ENCODE measurements around the gene PLP1.
"Not testable (repeated sequence)": the region's sequence is repeated elsewhere in the genome, so short reads cannot be mapped to it uniquely, and the experiment has no call there.

Gene PLP1

DNA sequence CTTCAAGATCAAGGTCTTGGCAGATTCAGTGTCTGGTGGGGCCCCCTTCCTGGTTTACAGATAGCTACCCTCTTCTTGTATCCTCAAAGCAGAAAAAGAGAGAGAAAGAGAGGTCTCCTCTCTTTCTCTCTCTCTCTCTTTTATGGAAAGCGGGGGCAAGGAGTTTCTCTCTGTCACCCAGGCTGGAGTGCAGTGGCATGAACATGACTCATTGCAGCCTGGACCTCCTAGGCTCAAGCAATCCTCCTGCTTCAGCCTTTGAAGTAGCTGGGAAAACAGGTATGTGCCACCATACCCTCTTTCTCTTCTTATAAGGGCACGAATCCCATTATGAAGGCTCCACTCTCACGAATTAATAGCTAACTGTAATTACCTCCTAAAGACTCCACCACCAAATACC is 35.2 kb downstream of the PLP1 start:
- no peak overlapping the region for H3K9ac ChIP-seq (ENCODE audit: low read length)
- no peaks in the 10 kb centered on the region for H3K36me3 ChIP-seq (ENCODE audit: control insufficient read depth, insufficient read depth, low read length)
- H3K9me3 ChIP-seq (ENCODE audit: control insufficient read depth, low read length) = no peaks in the 10 kb centered on the region
- H3K4me1 ChIP-seq (ENCODE audit: control insufficient read depth, insufficient read depth, low read length) = no peaks in the 10 kb centered on the region
- no peak overlapping the region for H3K4me3 ChIP-seq (ENCODE audit: low read length)
- no peaks in the 10 kb centered on the region for H3K27me3 ChIP-seq (ENCODE audit: control insufficient read depth, insufficient read depth, low read length)

DNA sequence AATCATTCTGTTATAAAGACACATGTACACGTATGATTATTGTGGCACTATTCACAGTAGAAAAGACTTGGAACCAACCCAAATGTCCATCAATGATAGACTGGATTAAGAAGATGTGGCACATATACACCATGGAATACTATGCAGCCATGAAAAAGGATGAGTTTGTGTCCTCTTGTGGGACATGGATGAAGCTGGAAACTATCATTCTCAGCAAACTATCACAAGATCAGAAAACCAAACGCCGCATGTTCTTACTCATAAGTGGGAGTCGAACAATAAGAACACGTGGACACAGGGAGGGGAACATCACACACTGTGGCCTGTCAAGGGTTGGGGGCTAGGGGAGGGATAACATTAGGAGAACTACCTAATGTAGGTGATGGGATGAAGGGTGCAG is 40.5 kb downstream of the PLP1 start:
- H3K9me3 ChIP-seq (ENCODE audit: control insufficient read depth, low read length); H3K9ac ChIP-seq (ENCODE audit: low read length); H3K4me1 ChIP-seq (ENCODE audit: control insufficient read depth, insufficient read depth, low read length); H3K4me3 ChIP-seq (ENCODE audit: low read length); H3K36me3 ChIP-seq (ENCODE audit: control insufficient read depth, insufficient read depth, low read length); H3K27me3 ChIP-seq (ENCODE audit: control insufficient read depth, insufficient read depth, low read length): not testable (repeated sequence)

DNA sequence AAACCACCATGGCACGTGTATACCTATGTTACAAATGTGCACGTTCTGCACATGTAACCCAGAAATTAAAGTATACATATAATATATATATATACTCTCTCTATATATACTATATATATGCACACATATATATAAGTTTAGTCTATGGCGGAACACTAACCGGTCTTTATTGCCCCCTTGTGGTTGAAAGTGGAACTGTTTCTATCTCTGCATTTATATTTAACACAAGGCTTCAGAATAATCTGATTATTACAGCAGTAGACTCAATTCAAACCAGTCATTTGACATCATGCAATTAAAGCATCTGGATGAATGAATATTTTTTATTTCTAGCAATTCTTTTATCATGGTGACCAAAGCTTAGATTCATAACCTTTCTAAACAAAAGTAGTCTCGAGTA is 40.9 kb downstream of the PLP1 start:
- Histone ChIP-seq H3K9me3 (ENCODE audit: control insufficient read depth, low read length) (no peaks in the 10 kb centered on the region), H3K9ac (ENCODE audit: low read length) (no peak overlapping the region), H3K4me1 (ENCODE audit: control insufficient read depth, insufficient read depth, low read length) (no peaks in the 10 kb centered on the region), H3K36me3 (ENCODE audit: control insufficient read depth, insufficient read depth, low read length) (no peaks in the 10 kb centered on the region), H3K4me3 (ENCODE audit: low read length) (no peak overlapping the region), H3K27me3 (ENCODE audit: control insufficient read depth, insufficient read depth, low read length) (no peaks in the 10 kb centered on the region)

DNA sequence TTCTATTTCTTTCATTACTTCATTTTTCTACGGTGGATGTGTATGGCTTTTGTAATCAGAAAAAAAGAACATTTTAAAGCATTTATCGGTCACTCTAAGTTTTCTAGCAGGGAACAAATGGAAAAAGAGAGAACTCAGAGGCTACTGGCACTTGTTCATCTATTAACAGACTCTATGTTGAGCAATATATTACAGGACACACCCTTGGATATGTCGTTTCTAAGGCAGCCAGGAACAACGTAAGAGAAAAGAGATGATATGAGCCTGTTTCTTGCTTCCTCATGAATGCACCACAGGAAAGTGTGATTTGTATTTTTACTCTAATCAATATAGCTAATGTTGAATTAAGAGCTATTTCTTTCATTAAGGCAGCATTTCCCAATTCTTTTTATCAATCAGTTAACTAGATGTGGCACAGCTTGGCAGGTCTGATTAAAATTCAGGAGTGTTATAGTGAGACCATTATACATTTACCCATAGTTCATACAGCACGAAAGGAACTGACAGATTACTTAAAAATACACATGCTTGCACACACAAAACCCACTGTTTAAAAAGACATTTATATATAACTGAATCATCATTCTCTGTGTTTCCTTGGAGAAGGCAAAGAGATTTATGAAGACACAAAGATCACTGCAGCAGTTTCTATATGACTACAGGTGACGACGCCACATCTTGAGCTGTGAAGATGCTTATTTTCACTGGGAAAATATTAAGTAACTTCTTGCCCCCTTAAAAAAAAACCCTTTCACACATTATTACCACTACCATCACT is 42.4 kb downstream of the PLP1 start:
- Histone ChIP-seq H3K9ac (ENCODE audit: low read length) (no peak overlapping the region), H3K27me3 (ENCODE audit: control insufficient read depth, insufficient read depth, low read length) (no peaks in the 10 kb centered on the region), H3K4me3 (ENCODE audit: low read length) (no peak overlapping the region), H3K4me1 (ENCODE audit: control insufficient read depth, insufficient read depth, low read length) (no peaks in the 10 kb centered on the region), H3K9me3 (ENCODE audit: control insufficient read depth, low read length) (no peaks in the 10 kb centered on the region), H3K36me3 (ENCODE audit: control insufficient read depth, insufficient read depth, low read length) (no peaks in the 10 kb centered on the region)

DNA sequence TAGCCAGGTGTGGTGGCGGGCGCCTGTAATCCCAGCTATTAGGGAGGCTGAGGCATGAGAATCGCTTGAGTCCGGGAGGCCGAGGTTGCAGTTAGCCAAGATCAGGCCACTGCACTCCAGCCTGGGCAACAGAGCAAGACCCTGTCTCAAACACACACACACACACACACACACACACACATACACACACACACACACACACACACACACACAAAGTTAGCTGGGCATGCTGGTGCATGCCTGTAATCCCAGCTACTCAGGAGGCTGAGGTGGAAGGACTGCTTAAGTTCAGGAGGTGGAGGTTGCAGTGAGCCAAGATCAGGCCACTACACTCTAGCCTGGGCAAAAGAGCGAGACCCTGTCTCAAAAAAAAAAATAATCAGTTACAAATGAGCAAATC is 44.2 kb downstream of the PLP1 start:
- H3K4me3 ChIP-seq (ENCODE audit: low read length); H3K4me1 ChIP-seq (ENCODE audit: control insufficient read depth, insufficient read depth, low read length); H3K9ac ChIP-seq (ENCODE audit: low read length); H3K27me3 ChIP-seq (ENCODE audit: control insufficient read depth, insufficient read depth, low read length); H3K36me3 ChIP-seq (ENCODE audit: control insufficient read depth, insufficient read depth, low read length); H3K9me3 ChIP-seq (ENCODE audit: control insufficient read depth, low read length): not testable (repeated sequence)

DNA sequence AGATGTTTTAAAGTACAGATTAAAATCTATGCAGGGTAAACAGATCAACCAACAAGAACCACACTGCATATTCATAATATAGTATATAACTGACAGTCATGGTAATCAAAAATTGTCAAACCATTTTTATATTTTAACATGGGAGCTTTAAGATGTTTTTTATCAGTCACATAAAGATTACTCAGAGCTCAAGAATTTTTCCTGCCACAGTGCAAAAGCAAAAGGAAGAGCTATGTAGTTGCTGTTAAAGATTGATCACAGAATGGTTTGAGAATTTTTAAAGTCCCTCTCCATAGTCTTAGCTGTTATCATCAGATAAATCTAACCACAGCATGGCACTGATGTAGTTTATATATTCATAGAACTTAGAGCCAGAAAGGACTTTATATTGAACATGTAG is 47.0 kb downstream of the PLP1 start:
- no peaks in the 10 kb centered on the region for H3K36me3 ChIP-seq (ENCODE audit: control insufficient read depth, insufficient read depth, low read length)
- H3K4me3 ChIP-seq (ENCODE audit: low read length) = no peak overlapping the region
- H3K27me3 ChIP-seq (ENCODE audit: control insufficient read depth, insufficient read depth, low read length) = no peaks in the 10 kb centered on the region
- no peak overlapping the region for H3K9ac ChIP-seq (ENCODE audit: low read length)
- no peaks in the 10 kb centered on the region for H3K4me1 ChIP-seq (ENCODE audit: control insufficient read depth, insufficient read depth, low read length)
- no peaks in the 10 kb centered on the region for H3K9me3 ChIP-seq (ENCODE audit: control insufficient read depth, low read length)

DNA sequence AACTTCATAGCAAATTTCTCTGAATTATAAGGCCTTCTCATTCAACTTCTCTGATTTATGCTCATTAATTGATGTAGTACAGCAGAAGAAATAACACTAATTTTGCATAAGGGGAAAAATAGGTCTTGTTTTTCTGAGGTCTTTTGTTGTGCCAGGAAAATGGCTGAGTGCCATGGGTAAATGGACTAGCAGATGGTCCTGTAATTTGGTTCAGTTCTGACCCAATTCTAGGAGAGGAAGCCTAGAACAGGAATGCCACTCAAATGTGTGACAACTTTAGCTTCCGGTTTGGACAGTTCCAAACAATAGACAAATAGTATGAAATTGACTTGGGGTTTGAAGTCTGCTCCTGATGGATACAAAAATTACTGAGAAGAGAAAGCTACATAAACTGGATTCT is 49.2 kb downstream of the PLP1 start:
- no peaks in the 10 kb centered on the region for H3K9me3 ChIP-seq (ENCODE audit: control insufficient read depth, low read length)
- H3K4me1 ChIP-seq (ENCODE audit: control insufficient read depth, insufficient read depth, low read length) = no peaks in the 10 kb centered on the region
- no peak overlapping the region for H3K4me3 ChIP-seq (ENCODE audit: low read length)
- H3K36me3 ChIP-seq (ENCODE audit: control insufficient read depth, insufficient read depth, low read length) = no peaks in the 10 kb centered on the region
- no peak overlapping the region for H3K9ac ChIP-seq (ENCODE audit: low read length)
- H3K27me3 ChIP-seq (ENCODE audit: control insufficient read depth, insufficient read depth, low read length) = no peaks in the 10 kb centered on the region

DNA sequence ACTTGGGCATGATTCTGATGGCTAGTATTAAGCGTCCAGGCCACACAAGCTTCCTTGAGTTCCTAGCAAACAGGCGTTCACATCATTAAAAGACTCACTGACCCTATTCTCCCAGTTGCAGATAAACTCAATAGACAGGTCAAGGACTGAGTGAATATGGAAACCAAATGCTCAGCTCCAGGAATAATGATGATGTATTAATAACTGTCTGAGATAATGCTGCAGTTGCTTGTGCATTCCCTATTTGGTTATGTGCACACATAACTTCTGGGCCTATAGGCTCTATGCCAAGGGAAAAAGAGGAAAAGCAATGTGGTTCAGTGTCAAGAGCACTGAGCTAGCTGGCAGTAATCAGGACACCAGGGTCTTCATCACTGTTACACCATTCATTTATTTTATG is 51.9 kb downstream of the PLP1 start:
- Histone ChIP-seq H3K4me3 (ENCODE audit: low read length) (no peak overlapping the region), H3K4me1 (ENCODE audit: control insufficient read depth, insufficient read depth, low read length) (no peaks in the 10 kb centered on the region), H3K36me3 (ENCODE audit: control insufficient read depth, insufficient read depth, low read length) (no peaks in the 10 kb centered on the region), H3K9ac (ENCODE audit: low read length) (no peak overlapping the region), H3K9me3 (ENCODE audit: control insufficient read depth, low read length) (no peaks in the 10 kb centered on the region), H3K27me3 (ENCODE audit: control insufficient read depth, insufficient read depth, low read length) (no peaks in the 10 kb centered on the region)

DNA sequence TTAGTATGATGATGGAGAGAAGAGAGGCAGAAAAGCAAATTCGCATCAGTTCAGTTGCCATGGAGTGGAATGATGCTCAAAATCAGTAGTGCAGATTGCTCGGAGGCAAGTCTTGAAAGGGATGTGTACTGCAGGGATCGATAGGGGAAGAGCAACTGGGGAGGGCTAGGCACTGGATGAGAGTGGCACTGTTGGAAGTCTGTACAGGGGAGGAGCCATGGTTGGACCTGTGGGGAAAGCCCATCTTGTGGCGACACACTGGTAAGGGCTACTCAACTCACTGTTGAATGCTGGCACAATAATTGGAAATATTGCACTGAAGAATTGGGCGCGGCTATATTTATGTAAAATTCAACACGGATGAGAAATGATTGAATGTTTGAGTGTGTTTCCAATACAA is 54.2 kb downstream of the PLP1 start:
- no peaks in the 10 kb centered on the region for H3K9me3 ChIP-seq (ENCODE audit: control insufficient read depth, low read length)
- H3K27me3 ChIP-seq (ENCODE audit: control insufficient read depth, insufficient read depth, low read length) = no peaks in the 10 kb centered on the region
- H3K9ac ChIP-seq (ENCODE audit: low read length) = no peak overlapping the region
- H3K4me3 ChIP-seq (ENCODE audit: low read length) = no peak overlapping the region
- H3K36me3 ChIP-seq (ENCODE audit: control insufficient read depth, insufficient read depth, low read length) = no peaks in the 10 kb centered on the region
- H3K4me1 ChIP-seq (ENCODE audit: control insufficient read depth, insufficient read depth, low read length) = no peaks in the 10 kb centered on the region

DNA sequence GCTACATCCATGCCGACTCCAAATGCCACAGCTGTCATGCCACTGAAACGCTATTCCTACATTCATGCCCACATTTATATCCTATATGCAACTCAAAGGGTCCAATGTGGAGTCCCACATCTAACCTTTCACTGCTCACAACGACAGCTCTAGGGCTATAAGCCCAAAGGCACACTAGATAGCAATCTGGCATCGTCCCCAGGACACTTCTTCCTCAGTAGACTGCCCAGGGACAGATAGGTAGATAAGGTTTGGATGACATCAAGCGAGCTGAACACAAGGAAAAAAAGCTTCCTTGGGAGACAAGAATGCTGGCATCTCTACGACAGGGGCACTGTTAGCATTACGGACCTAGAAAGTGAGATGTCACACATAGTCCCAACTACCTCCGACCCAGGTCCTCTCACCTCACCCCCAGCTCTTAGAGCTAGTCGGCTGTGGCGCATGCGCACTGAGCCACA is 54.7 kb downstream of the PLP1 start:
- no peaks in the 10 kb centered on the region for H3K9me3 ChIP-seq (ENCODE audit: control insufficient read depth, low read length)
- H3K4me3 ChIP-seq (ENCODE audit: low read length) = peak overlapping the region; percentile 36
- no peaks in the 10 kb centered on the region for H3K36me3 ChIP-seq (ENCODE audit: control insufficient read depth, insufficient read depth, low read length)
- peak overlapping the region; percentile 65 for H3K9ac ChIP-seq (ENCODE audit: low read length)
- no peaks in the 10 kb centered on the region for H3K4me1 ChIP-seq (ENCODE audit: control insufficient read depth, insufficient read depth, low read length)
- H3K27me3 ChIP-seq (ENCODE audit: control insufficient read depth, insufficient read depth, low read length) = no peaks in the 10 kb centered on the region

DNA sequence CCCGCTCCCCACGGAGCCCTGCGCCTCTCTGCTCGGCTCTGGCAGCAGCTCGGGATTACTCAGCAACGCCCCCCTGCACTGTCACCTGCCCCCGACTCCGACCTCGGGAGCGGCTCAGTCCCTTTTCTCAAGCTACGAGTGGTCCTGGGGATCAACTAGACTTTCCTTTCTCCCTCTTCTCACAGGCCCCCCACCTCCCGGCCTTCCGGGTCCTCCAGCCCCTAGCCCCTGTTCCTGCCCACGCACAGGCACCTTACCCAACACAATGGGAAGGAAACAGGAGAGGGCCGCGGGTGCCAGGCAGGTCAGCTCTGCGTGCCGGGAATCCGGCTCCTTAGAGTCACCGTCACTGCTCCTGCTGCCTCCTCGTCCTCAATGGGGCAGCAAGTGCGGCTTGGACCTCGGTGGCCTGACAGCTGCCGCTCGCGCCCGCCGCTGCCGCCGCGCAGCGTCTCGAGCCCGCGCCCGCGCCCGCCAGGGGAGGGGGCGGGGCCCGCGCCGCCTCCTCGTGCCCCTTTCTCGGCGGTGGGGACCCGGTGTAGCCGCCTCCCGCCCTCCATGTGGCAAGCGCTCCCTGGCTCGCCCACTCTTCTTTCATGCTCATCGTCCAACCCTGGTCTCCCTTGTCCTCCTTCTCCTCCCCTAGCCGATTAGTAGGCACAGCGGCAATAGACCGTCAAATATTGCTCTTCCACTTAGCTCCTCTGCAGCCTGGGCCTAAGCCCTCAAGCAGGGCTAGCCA is 55.3 kb downstream of the PLP1 start, which contains the start of gene RAB9B:
Gene RAB9B (minus strand): TSS at position 455 of the 742 bp plus-strand sequence. CDS start 6,473 bp downstream, outside the sequence.
- Histone ChIP-seq H3K27me3 (ENCODE audit: control insufficient read depth, insufficient read depth, low read length) (no peaks in the 10 kb centered on the region), H3K9me3 (ENCODE audit: control insufficient read depth, low read length) (no peaks in the 10 kb centered on the region), H3K36me3 (ENCODE audit: control insufficient read depth, insufficient read depth, low read length) (no peaks in the 10 kb centered on the region), H3K9ac (ENCODE audit: low read length) (peak within 1 kb of the TSS; percentile 65), H3K4me3 (ENCODE audit: low read length) (peak within 1 kb of the TSS; percentile 36), H3K4me1 (ENCODE audit: control insufficient read depth, insufficient read depth, low read length) (no peaks in the 10 kb centered on the region)

DNA sequence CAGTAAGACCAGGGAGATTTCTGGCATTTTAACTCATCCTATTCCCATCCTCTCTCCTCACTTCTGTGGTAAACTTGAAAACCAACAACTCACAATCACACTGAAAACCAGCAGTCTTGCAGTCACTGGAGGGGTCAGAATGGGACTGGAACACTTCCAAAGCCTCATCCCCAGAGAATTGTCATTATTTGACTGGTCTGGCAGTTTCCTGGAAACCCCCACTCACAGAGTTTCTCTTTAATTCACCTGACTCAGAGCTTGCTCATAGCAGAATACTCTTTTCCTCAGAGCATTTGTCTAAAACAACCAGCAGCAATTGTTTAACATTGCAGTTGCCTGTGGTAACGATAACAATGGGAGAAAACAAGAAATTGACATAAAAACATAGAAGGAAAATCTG is 62.8 kb downstream of the PLP1 start:
- no peaks in the 10 kb centered on the region for H3K9me3 ChIP-seq (ENCODE audit: control insufficient read depth, low read length)
- H3K36me3 ChIP-seq (ENCODE audit: control insufficient read depth, insufficient read depth, low read length) = no peaks in the 10 kb centered on the region
- H3K27me3 ChIP-seq (ENCODE audit: control insufficient read depth, insufficient read depth, low read length) = no peaks in the 10 kb centered on the region
- H3K4me1 ChIP-seq (ENCODE audit: control insufficient read depth, insufficient read depth, low read length) = no peaks in the 10 kb centered on the region
- H3K9ac ChIP-seq (ENCODE audit: low read length) = no peak overlapping the region
- no peak overlapping the region for H3K4me3 ChIP-seq (ENCODE audit: low read length)
